AG04449 (cell line): Measurements from ENCODE around the gene CSTF3.

Experiments used
- CTCF ChIA-PET: fragments of 350-600 bp; formaldehyde crosslinking; extraction: SDS; loops from one replicate; lab custom pipeline; 2021; ENCODE audit warnings: antibody characterized with exemption; lab: Yijun Ruan, JAX
- POLR2A ChIA-PET: fragments of 400-600, 350-600 bp; formaldehyde crosslinking; extraction: SDS; loops from one replicate; lab custom pipeline; 2020; ENCODE audit warnings: antibody characterized with exemption, inconsistent platforms; lab: Yijun Ruan, JAX
- DNase-seq: peaks from one replicate; pipeline ENCODE4 v3.0.0-alpha.2; 2010; ENCODE audit warnings: low read depth, low spot score
- H3K4me3 ChIP-seq: 2 replicates; pipeline ENCODE4 v1.5.1; 2011; ENCODE audit warnings: low read depth, mild to moderate bottlenecking, control low read depth, low read length
- TF ChIP-seq, protein P1 (sequence below): IDR thresholded peaks from one replicate; pipeline ENCODE4 v1.5.1; 2011; ENCODE audit warnings: mild to moderate bottlenecking, moderate library complexity, low read length, control low read depth, inconsistent platforms; ENCODE audit not compliant: insufficient read depth; ENCODE audit errors: missing control alignments

CSTF3 gene

DNA sequence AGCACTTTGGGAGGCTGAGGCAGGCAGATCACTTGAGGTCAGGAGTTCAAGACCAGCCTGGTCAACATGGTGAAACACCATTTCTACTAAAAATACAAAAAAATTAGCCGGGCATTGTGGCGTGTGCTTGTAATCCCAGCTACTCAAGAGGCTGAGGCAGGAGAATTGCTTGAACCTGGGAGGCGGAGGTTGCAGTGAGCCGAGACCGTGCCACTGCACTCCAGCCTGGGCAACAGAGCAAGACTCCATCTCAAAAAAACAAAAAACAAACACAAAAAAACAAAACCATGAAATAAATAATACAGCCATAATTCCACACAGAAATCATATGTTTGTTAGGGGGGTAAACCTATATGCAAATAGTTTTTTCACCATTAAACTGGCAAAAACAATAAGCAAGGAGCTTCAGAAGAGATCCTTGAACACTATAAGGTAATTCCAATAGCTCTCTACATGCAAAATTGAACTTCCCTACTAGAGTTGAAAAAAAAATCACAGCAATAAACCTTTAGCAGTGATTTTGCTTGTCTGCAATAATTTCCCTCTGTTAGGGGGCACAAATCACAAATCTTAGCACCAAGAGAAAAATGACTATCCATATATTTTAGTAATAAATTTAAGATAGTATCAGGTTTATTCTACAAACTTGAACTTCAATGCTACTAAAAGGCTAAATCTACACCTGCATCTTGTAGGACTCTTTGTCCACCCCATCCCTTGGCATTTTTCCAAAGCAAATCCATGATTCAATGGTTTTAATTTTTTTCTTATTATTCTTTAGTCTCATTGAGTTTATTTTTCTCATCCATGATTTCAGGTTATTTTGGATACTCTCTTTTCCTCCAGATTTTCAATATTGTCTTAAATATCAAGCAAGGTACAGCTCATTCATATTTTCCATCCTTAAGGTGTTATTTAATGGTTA is 3.9 kb downstream of the CSTF3 start:
- no peak overlapping the region for H3K4me3 ChIP-seq
- DNase-seq, result no peak
- POLR2A ChIA-PET, result no interaction called here
- TF ChIP-seq, protein P1, sequence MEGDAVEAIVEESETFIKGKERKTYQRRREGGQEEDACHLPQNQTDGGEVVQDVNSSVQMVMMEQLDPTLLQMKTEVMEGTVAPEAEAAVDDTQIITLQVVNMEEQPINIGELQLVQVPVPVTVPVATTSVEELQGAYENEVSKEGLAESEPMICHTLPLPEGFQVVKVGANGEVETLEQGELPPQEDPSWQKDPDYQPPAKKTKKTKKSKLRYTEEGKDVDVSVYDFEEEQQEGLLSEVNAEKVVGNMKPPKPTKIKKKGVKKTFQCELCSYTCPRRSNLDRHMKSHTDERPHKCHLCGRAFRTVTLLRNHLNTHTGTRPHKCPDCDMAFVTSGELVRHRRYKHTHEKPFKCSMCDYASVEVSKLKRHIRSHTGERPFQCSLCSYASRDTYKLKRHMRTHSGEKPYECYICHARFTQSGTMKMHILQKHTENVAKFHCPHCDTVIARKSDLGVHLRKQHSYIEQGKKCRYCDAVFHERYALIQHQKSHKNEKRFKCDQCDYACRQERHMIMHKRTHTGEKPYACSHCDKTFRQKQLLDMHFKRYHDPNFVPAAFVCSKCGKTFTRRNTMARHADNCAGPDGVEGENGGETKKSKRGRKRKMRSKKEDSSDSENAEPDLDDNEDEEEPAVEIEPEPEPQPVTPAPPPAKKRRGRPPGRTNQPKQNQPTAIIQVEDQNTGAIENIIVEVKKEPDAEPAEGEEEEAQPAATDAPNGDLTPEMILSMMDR, result no peak
- CTCF ChIA-PET, result no interaction called here

DNA sequence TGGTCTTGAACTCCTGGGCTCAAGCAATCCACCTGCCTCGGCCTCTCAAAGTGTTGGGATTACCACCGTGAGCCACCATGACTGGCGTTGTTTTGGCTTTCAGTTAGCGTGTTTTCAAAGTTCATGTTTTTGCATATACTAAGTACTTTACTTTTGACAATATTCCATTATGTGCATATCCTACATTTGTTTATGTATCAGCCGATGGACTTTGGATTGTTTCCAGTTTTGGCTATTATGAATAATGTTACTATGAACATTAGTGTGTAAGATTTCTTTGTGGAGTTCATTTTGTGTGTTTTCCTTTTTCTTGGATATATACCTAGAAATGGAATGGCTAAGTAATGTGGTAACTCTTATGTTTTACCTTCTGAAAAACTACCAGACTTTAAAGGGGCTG is 9.9 kb downstream of the CSTF3 start:
- CTCF ChIA-PET, result no interaction called here
- TF ChIP-seq, protein P1, result no peak

DNA sequence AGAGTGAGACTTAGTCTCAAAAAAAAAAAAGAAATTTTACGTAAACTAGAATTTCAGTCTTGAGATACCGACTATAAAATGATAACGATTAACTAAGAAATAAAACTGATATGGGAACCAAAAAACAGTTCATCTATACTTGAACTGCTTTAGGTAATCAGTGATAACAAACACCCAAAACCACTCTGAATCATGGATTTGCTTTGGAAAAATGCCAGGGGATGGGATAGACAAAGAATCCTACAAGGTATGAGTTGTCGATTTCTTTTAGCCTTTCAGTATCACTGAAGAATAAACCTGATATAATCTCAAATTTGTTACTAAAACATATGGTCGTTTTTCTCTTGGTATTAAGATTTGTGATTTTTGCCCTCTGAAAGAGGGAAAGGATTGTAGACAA is 13.7 kb downstream of the CSTF3 start:
- CTCF ChIA-PET, result no interaction called here
- no peak for DNase-seq
- POLR2A ChIA-PET, result interaction anchor here (1.0 kb wide), 1 partner anchor 13 kb away, joined by 3 read pairs; no protein-coding TSS in a partner anchor
- no peak overlapping the region for H3K4me3 ChIP-seq
- TF ChIP-seq, protein P1, result no peak

More for the DNA sequence above, 9.9 kb downstream of the CSTF3 start:
- DNase-seq, result no peak
- no peak overlapping the region for H3K4me3 ChIP-seq
- POLR2A ChIA-PET, result no interaction called here

DNA sequence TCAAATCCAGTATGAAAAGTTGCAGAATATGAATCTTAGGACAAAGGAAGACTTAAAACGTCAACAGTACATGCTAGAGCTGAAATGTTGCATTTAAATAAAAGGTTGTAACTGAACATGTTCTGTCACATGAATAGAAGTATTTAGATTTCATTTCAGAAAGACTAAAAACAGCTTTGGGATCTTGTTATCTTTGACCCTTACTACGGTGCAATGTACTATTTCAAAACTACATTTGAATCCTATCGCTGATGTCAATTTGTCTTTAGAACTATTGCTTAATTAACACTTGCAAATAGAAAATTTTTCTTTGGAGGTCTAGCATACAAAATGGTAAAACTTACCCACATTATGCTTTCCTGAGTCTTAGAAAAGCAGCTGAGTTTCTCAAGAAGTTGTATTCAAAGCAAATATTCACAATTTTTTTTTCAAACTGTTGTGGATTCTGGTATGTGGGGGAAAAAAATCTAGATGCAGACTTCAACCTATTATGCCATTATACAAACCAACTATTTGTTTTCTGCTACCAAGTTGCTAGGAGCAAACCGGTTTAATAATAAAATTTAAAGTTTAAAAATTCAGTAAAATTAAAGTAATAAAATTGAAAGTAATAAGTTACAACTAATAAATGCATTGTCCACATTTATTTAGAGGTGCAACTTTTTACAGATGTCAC is 25.4 kb downstream of the CSTF3 start:
- POLR2A ChIA-PET, result no interaction called here
- DNase-seq, result no peak
- no peak overlapping the region for H3K4me3 ChIP-seq
- CTCF ChIA-PET, result interaction anchor here (0.6 to 1.5 kb wide), 3 partner anchors 18 to 226 kb away, joined by 3 read pairs; no protein-coding TSS in a partner anchor
- TF ChIP-seq, protein P1, result no peak

DNA sequence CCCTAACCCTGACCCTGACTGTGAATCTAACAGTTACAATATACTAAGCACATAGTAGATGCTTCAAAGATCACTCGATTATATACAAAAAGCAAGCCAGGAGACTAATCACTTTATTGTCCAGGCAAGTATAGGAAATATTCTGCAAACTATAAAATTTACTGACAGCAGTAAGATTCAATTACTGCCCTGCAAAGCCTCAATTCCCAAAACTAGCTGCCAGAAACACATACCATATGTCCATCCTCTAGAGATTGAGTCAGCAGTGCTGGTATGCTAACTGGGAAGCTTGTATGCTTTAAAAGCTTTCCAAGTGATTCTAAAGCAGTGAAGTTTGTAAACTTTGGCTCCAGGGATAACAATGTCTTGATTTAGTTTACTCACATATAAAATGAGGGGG is 26.1 kb downstream of the CSTF3 start:
- no peak overlapping the region for H3K4me3 ChIP-seq
- ChIA-PET CTCF (interaction anchor here (1.0 to 1.5 kb wide), 2 partner anchors 32 to 227 kb away, joined by 3 read pairs; no protein-coding TSS in a partner anchor), POLR2A (no interaction called here)
- peak; percentile 58 for DNase-seq
- TF ChIP-seq, protein P1, result no peak

DNA sequence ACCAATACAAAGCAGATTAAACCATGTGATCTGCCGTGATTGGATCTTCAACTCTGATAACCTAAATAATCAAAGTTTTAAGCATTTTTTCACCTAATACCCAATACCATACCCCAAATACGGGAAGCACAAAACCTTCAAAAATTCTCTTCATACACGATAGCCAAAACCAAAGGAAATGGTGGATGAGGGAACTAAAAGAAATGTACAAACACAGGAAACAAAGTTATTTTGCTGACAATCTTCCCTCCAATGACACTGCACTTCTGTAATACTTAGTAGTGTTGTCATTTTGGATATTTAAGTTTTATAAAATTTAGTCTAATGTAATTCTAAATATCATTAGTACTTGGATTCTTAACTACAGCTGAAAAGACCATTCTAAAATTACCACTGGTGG is 27.0 kb downstream of the CSTF3 start:
- CTCF ChIA-PET, result interaction anchor here (1.5 kb wide), 1 partner anchor 32 kb away, joined by 3 read pairs; no protein-coding TSS in a partner anchor
- DNase-seq, result no peak
- POLR2A ChIA-PET, result no interaction called here

More for the DNA sequence above, 27.0 kb downstream of the CSTF3 start:
- H3K4me3 ChIP-seq, result no peak overlapping the region
- TF ChIP-seq, protein P1, result no peak
